Stomach (tissue), 9 donors: ENCODE results near the gene DIS3L2. TPM values are rescaled to one million over a fixed set of nuclear protein-coding genes. Genes with fewer than 3 reads are reported as not detected.

Experiments used
- DNase-seq, 2 donors: peaks; one replicate each; pipeline versions ENCODE4 v3.0.0 to v3.0.0-alpha.2; 2013 to 2019
- H3K27ac ChIP-seq, 5 donors: fragments of 200-600 bp in 4 of 5; sonication (generic) in 4 of 5; one replicate each; pipeline ENCODE4 v1.5.1; 2013 to 2019; ENCODE audit warnings: mild to moderate bottlenecking in 1 of 5, moderate library complexity in 1 of 5
- H3K27me3 ChIP-seq, 3 donors: fragments of 200-600 bp; sonication (generic); one replicate each; pipeline ENCODE4 v1.5.1; 2017 to 2019; ENCODE audit warnings: mixed run types in 1 of 3
- H3K36me3 ChIP-seq, 4 donors: fragments of 200-600 bp; sonication (generic); 1 replicate in 3 of 4; 2 replicates in 1 of 4; pipeline ENCODE4 v1.5.1; 2016 to 2019
- H3K4me1 ChIP-seq, 4 donors: fragments of 200-600 bp; sonication (generic); one replicate each; pipeline ENCODE4 v1.5.1; 2016 to 2019
- H3K4me3 ChIP-seq, 4 donors: fragments of 200-600 bp; sonication (generic) in 3 of 4; one replicate each; pipeline ENCODE4 v1.5.1; 2016 to 2019; ENCODE audit warnings: mild to moderate bottlenecking in 1 of 4
- H3K9me3 ChIP-seq, 4 donors: fragments of 200-600 bp; sonication (generic); one replicate each; pipeline ENCODE4 v1.5.1; 2016 to 2019
- CTCF ChIP-seq, 7 experiments: fragments of 450-650 bp in 4 of 7; fragments of 200-600 bp in 3 of 7; sonication (generic) in 3 of 7; IDR thresholded peaks; one replicate each; pipeline ENCODE4 v1.5.1; 2016 to 2019; ENCODE audit warnings: antibody characterized with exemption in 7 of 7, control low read depth in 2 of 7, mild to moderate bottlenecking in 1 of 7
- EP300 ChIP-seq: sonication (generic); formaldehyde crosslinking; IDR thresholded peaks from one replicate; pipeline ENCODE4 v1.6.1; 2017; ENCODE audit warnings: antibody characterized with exemption
- POLR2A ChIP-seq, 4 donors: fragments of 450-650 bp; IDR thresholded peaks; one replicate each; pipeline ENCODE4 v1.6.1; 2016; ENCODE audit warnings: antibody characterized with exemption in 4 of 4, control low read depth in 2 of 4, mild to moderate bottlenecking in 1 of 4, moderate library complexity in 1 of 4
- POLR2AphosphoS5 ChIP-seq, 3 donors: sonication (generic); formaldehyde crosslinking; IDR thresholded peaks; one replicate each; pipeline ENCODE4 v1.6.1; 2016; ENCODE audit warnings: antibody characterized with exemption in 3 of 3
- whole genome bisulfite sequencing, 5 donors: extraction: QIAGEN DNeasy Blood & Tissue Kit in 3 of 5; methylation state at CpG; one replicate each; pipeline versions ENCODE4 v1.1.5 to v1.1.7; 2013 to 2018; 5-methylcytosine and 5-hydroxymethylcytosine counted together
- intact Hi-C: fragments of 100-400 bp; cut with DNase I; formaldehyde crosslinking; loops from one replicate; pipeline ENCODE4 v1.15.1; 2023; ENCODE audit warnings: low total_unique reads
- polyA plus RNA-seq, 3 donors: library from polyadenylated mRNA; stranded (reverse); fragments of 200-250 nt; gene quantifications; one replicate each; pipeline ENCODE4 v1.2.3, GENCODE V29; 2013
- total RNA-seq, 5 donors: library from RNA; depleted of rRNA; stranded (reverse); fragments of >200 nt; gene quantifications; one replicate each; pipeline versions ENCODE4 v1.1.0 to v1.2.3, GENCODE V29; 2014 to 2016
- donor health status: healthy with polysubstance abuse.
- donor health status: Bipolar disorder and iron deficiency.
- donor health status: healthy.

Gene DIS3L2
- total and polyA plus RNA-seq, 8 donors = 10.4 to 124 (median 26.8) TPM

- no peaks in the 10 kb centered on the region for H3K36me3 ChIP-seq
- H3K4me1 ChIP-seq = peaks cover 0 to 23% (median 7%) of the 10 kb centered on the region in 4 donors
- no peak for TF ChIP-seq POLR2AphosphoS5 (IDR thresholded peaks at IDR 0.05)
- TF ChIP-seq CTCF (IDR thresholded peaks at IDR 0.05) = peak in 1 of 7 experiments; percentile 11
- TF ChIP-seq POLR2A (IDR thresholded peaks at IDR 0.05) = no peak
- TF ChIP-seq EP300 = no peak
- no peaks in the 10 kb centered on the region for H3K27me3 ChIP-seq
- intact Hi-C loops = no loop called here
- H3K27ac ChIP-seq = no peak overlapping the region
- no peaks in the 10 kb centered on the region for H3K9me3 ChIP-seq
- 82 to 96% (median 92%) methylated on average over 3 of the region's 3 CpGs for WGBS, 5 donors
- no peak overlapping the region for H3K4me3 ChIP-seq
- peak; percentile 43 to 49 for DNase-seq
Observed at GRCh38 chr2:232230560-232230959, 269.0 kb downstream of the DIS3L2 start.

- H3K36me3 ChIP-seq = no peaks in the 10 kb centered on the region
- no peak overlapping the region for H3K4me3 ChIP-seq
- DNase-seq = no peak
- TF ChIP-seq EP300 = no peak
- no peak for TF ChIP-seq CTCF (IDR thresholded peaks at IDR 0.05)
- no peak for TF ChIP-seq POLR2AphosphoS5 (IDR thresholded peaks at IDR 0.05)
- TF ChIP-seq POLR2A (IDR thresholded peaks at IDR 0.05) = no peak
- H3K4me1 ChIP-seq = peaks cover 0 to 33% (median 12%) of the 10 kb centered on the region in 4 donors
- H3K9me3 ChIP-seq = no peaks in the 10 kb centered on the region
- intact Hi-C loops = no loop called here
- H3K27me3 ChIP-seq = no peaks in the 10 kb centered on the region
- WGBS, 5 donors = 89 to 97% (median 93%) methylated on average over 4 of the region's 4 CpGs
- no peak overlapping the region for H3K27ac ChIP-seq
Observed at GRCh38 chr2:232231554-232231953, 270.0 kb downstream of the DIS3L2 start.

- DNase-seq = no peak
- Histone ChIP-seq H3K27ac (no peak overlapping the region), H3K27me3 (no peaks in the 10 kb centered on the region), H3K4me1 (peaks cover 0 to 37% (median 13%) of the 10 kb centered on the region in 4 donors), H3K36me3 (no peaks in the 10 kb centered on the region), H3K4me3 (no peak overlapping the region), H3K9me3 (no peaks in the 10 kb centered on the region)
- TF ChIP-seq CTCF (IDR thresholded peaks at IDR 0.05) (no peak), POLR2AphosphoS5 (IDR thresholded peaks at IDR 0.05) (no peak), POLR2A (IDR thresholded peaks at IDR 0.05) (no peak), EP300 (no peak)
- 83 to 95% (median 86%) methylated on average over 2 of the region's 2 CpGs for WGBS, 5 donors
- intact Hi-C loops = no loop called here
Observed at GRCh38 chr2:232232915-232233314, 271.4 kb downstream of the DIS3L2 start.

GRCh38 chr2:232234922-232235615 lies 273.6 kb downstream of the DIS3L2 start:
- peaks cover 6 to 19% (median 17%) of the 10 kb centered on the region in 4 donors for H3K36me3 ChIP-seq
- peaks cover 0 to 32% (median 13%) of the 10 kb centered on the region in 4 donors for H3K4me1 ChIP-seq
- H3K27ac ChIP-seq = no peak overlapping the region
- TF ChIP-seq POLR2A (IDR thresholded peaks at IDR 0.05) (no peak), EP300 (no peak), CTCF (IDR thresholded peaks at IDR 0.05) (no peak), POLR2AphosphoS5 (IDR thresholded peaks at IDR 0.05) (no peak)
- no peaks in the 10 kb centered on the region for H3K27me3 ChIP-seq
- DNase-seq = no peak
- H3K9me3 ChIP-seq = no peaks in the 10 kb centered on the region
- intact Hi-C loops = no loop called here
- 48 to 78% (median 56%) methylated on average over 4 of the region's 4 CpGs for WGBS, 5 donors
- no peak overlapping the region for H3K4me3 ChIP-seq
